22Rv1 (cell line): ENCODE measurements around the gene ZFP69.

Source experiments
- ZFX ChIP-seq: fragments of 450-650 bp; IDR thresholded peaks from 2 replicates; pipeline ENCODE4 v1.6.1; 2017; ENCODE audit warnings: antibody characterized with exemption, borderline replicate concordance
- TF ChIP-seq, protein P1 (sequence below): fragments of 450-650 bp; IDR thresholded peaks from 2 replicates; pipeline ENCODE4 v1.5.1; 2017; ENCODE audit warnings: mild to moderate bottlenecking

DNA sequence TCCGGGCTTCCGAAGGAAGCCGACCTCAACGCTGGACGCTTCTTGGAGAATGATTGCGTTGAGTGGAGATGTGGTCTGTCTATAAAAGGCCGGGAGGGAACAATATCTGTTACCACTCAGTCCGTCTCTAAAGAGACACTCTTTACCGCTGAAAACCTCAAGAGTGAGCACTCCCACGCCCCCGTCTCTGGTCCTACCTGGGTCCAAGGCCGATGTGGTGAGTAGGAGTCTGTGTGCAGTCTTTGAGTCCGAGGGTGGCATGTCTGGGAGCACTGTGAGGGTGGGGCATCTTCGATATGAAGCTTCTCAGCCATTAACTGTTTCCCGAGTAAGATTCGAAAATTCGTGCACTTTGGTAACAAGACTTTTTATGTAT, 576 bp downstream of the ZFP69 start:
- TF ChIP-seq, protein P1, sequence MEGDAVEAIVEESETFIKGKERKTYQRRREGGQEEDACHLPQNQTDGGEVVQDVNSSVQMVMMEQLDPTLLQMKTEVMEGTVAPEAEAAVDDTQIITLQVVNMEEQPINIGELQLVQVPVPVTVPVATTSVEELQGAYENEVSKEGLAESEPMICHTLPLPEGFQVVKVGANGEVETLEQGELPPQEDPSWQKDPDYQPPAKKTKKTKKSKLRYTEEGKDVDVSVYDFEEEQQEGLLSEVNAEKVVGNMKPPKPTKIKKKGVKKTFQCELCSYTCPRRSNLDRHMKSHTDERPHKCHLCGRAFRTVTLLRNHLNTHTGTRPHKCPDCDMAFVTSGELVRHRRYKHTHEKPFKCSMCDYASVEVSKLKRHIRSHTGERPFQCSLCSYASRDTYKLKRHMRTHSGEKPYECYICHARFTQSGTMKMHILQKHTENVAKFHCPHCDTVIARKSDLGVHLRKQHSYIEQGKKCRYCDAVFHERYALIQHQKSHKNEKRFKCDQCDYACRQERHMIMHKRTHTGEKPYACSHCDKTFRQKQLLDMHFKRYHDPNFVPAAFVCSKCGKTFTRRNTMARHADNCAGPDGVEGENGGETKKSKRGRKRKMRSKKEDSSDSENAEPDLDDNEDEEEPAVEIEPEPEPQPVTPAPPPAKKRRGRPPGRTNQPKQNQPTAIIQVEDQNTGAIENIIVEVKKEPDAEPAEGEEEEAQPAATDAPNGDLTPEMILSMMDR = no peak
- no peak for TF ChIP-seq ZFX
